A549 (cell line): Measurements from ENCODE around the gene SELENOW. TPM values are rescaled to one million over a fixed set of nuclear protein-coding genes. Genes with fewer than 3 reads are reported as not detected.

Experiments
- ATAC-seq, 2 experiments: fragments of 200-7000 bp in 1 of 2; fragments of >200 bp in 1 of 2; cut with Nextera tagmentation in 1 of 2; cut with Tn5 transposase in 1 of 2; 3 replicates each; pipeline versions ENCODE4 v1.8.0 to v1.9.1; 2018 to 2020; ENCODE audit warnings: mild to moderate bottlenecking in 1 of 2, moderate library complexity in 1 of 2
- CTCF ChIA-PET: fragments of 300-600 bp; sonication (Branson Sonifier 250); formaldehyde crosslinking; extraction: SDS; loops from one replicate; lab custom pipeline; 2021; ENCODE audit warnings: antibody characterized with exemption, inconsistent platforms; lab: Yijun Ruan, JAX
- POLR2A ChIA-PET: fragments of 350-600 bp; formaldehyde crosslinking; extraction: SDS; loops from one replicate; lab custom pipeline; 2021; ENCODE audit warnings: antibody characterized with exemption, inconsistent platforms; lab: Yijun Ruan, JAX
- DNase-seq, 2 experiments: peaks; one replicate each; pipeline versions ENCODE4 v3.0.0 to v3.0.0-alpha.2; 2011 to 2016; ENCODE audit warnings: low read depth in 1 of 2, low spot score in 1 of 2
- FAIRE-seq: peaks from 2 replicates; lab custom pipeline; 2011; peaks lifted over from hg19 to GRCh38; lab: Jason Lieb, UNC
- H3K27ac ChIP-seq, 2 experiments: fragments of >200 bp; sonication (Bioruptor Twin); formaldehyde crosslinking; 3 replicates each; pipeline ENCODE4 v1.5.1; 2016 to 2017
- H3K4me1 ChIP-seq: fragments of >200 bp; sonication (Bioruptor Twin); formaldehyde crosslinking; 3 replicates; pipeline ENCODE4 v1.6.1; 2016
- H3K4me2 ChIP-seq: fragments of >200 bp; sonication (Bioruptor Twin); formaldehyde crosslinking; 3 replicates; pipeline ENCODE4 v1.6.1; 2016
- H3K4me3 ChIP-seq: fragments of >200 bp; sonication (Bioruptor Twin); formaldehyde crosslinking; 3 replicates; pipeline ENCODE4 v1.5.1; 2016
- H3K9me3 ChIP-seq: fragments of >200 bp; sonication (Bioruptor Twin); formaldehyde crosslinking; 3 replicates; pipeline ENCODE4 v1.6.1; 2016
- ATOH8 ChIP-seq: fragments of 250-450 bp; sonication (Bioruptor Pico); IDR thresholded peaks from 2 replicates; pipeline ENCODE4 v1.5.0; 2020; ENCODE audit warnings: low read depth, mild to moderate bottlenecking, moderate library complexity
- BCL3 ChIP-seq: fragments of >200 bp; sonication (Bioruptor Twin); formaldehyde crosslinking; IDR thresholded peaks from 3 replicates; pipeline ENCODE4 v1.6.1; 2016
- CBX8 ChIP-seq: fragments of 200-600 bp; sonication (generic); IDR thresholded peaks from 2 replicates; pipeline ENCODE4 v1.6.1; 2016
- CEBPB ChIP-seq, 2 experiments: fragments of >200 bp in 1 of 2; sonication (Bioruptor Twin) in 1 of 2; formaldehyde crosslinking in 1 of 2; IDR thresholded peaks; 2 replicates each; pipeline ENCODE4 v1.6.1; 2012 to 2016
- CHD4 ChIP-seq: fragments of 200-600 bp; sonication (generic); IDR thresholded peaks from 2 replicates; pipeline ENCODE4 v1.6.1; 2016; ENCODE audit warnings: antibody characterized with exemption, mild to moderate bottlenecking, borderline replicate concordance
- EHF ChIP-seq: fragments of 250-450 bp; sonication (Bioruptor Pico); IDR thresholded peaks from 2 replicates; pipeline ENCODE4 v1.5.0; 2020; ENCODE audit warnings: mild to moderate bottlenecking
- FOXS1 ChIP-seq: fragments of 250-450 bp; sonication (Bioruptor Pico); IDR thresholded peaks from 2 replicates; pipeline ENCODE4 v1.5.0; 2020; ENCODE audit warnings: mild to moderate bottlenecking, moderate library complexity
- GATA3 ChIP-seq: IDR thresholded peaks from 2 replicates; pipeline ENCODE4 v1.6.1; 2012; ENCODE audit warnings: borderline replicate concordance
- HEYL ChIP-seq: fragments of 250-450 bp; sonication (Bioruptor Pico); IDR thresholded peaks from 2 replicates; pipeline ENCODE4 v1.8.0; 2021; ENCODE audit warnings: mild to moderate bottlenecking, moderate library complexity
- HOXB5 ChIP-seq: fragments of 250-450 bp; sonication (Bioruptor Pico); IDR thresholded peaks from 2 replicates; pipeline ENCODE4 v1.5.0; 2020; ENCODE audit warnings: mild to moderate bottlenecking, moderate library complexity
- KDM5A ChIP-seq: fragments of 200-600 bp; sonication (generic); IDR thresholded peaks from 2 replicates; pipeline ENCODE4 v1.6.1; 2016; ENCODE audit warnings: antibody characterized with exemption, mild to moderate bottlenecking
- MYC ChIP-seq: IDR thresholded peaks from 2 replicates; pipeline ENCODE4 v1.6.1; 2012; ENCODE audit warnings: mild to moderate bottlenecking, inconsistent platforms, low read length, improper control_type of control experiment, borderline replicate concordance
- NFE2L2 ChIP-seq: fragments of 150-350 bp; conservative IDR thresholded peaks from 2 replicates; pipeline ENCODE4 v1.6.1; 2014; ENCODE audit warnings: low read length
- NPAS2 ChIP-seq: fragments of 250-450 bp; sonication (Bioruptor Pico); IDR thresholded peaks from 2 replicates; pipeline ENCODE4 v1.8.0; 2022; ENCODE audit warnings: mild to moderate bottlenecking, moderate library complexity, borderline replicate concordance
- RAD21 ChIP-seq, 2 experiments: fragments of >200 bp in 1 of 2; sonication (Bioruptor Twin) in 1 of 2; formaldehyde crosslinking in 1 of 2; IDR thresholded peaks in 1 of 2; conservative IDR thresholded peaks in 1 of 2; 2 replicates in 1 of 2; 3 replicates in 1 of 2; pipeline ENCODE4 v1.6.1; 2012 to 2018; ENCODE audit warnings: inconsistent platforms in 1 of 2
- RCOR1 ChIP-seq: fragments of 150-350 bp; IDR thresholded peaks from 2 replicates; pipeline ENCODE4 v1.6.1; 2014; ENCODE audit warnings: antibody characterized with exemption, low read length, low read depth
- RNF2 ChIP-seq: fragments of 200-600 bp; sonication (generic); IDR thresholded peaks from 2 replicates; pipeline ENCODE4 v1.6.1; 2016; ENCODE audit warnings: low read depth, mild to moderate bottlenecking, antibody characterized with exemption, moderate library complexity, borderline replicate concordance
- TP53 ChIP-seq: fragments of 250-450 bp; sonication (Bioruptor Pico); IDR thresholded peaks from 2 replicates; pipeline ENCODE4 v1.5.0; 2021; ENCODE audit warnings: mild to moderate bottlenecking, moderate library complexity
- ZC3H11A ChIP-seq: fragments of 450-650 bp; IDR thresholded peaks from 2 replicates; pipeline ENCODE4 v1.6.1; 2014; ENCODE audit warnings: antibody characterized with exemption, mild to moderate bottlenecking
- ZNF302 ChIP-seq: fragments of 250-450 bp; sonication (Bioruptor Pico); IDR thresholded peaks from 2 replicates; pipeline ENCODE4 v1.9.0; 2021; ENCODE audit warnings: inconsistent platforms, mild to moderate bottlenecking, moderate library complexity
- ZSCAN20 ChIP-seq: fragments of 250-450 bp; sonication (Bioruptor Pico); IDR thresholded peaks from 2 replicates; pipeline ENCODE4 v1.8.0; 2022; ENCODE audit warnings: mild to moderate bottlenecking, moderate library complexity
- WGBS: methylation state at CpG from one replicate; pipeline ENCODE4 v1.1.6; 2017; ENCODE audit errors: missing lambda C conversion rate; 5-methylcytosine and 5-hydroxymethylcytosine counted together
- polyA plus RNA-seq, 4 experiments: library from polyadenylated mRNA; depleted of rRNA in 3 of 4; stranded (reverse); fragments of >200 nt; fragmentation: RNase III in 1 of 4; extraction: RNeasy Plus Mini Kit Qiagen cat#74134 plus additional on column Dnase treatment in 1 of 4; gene quantifications; 2 replicates in 3 of 4; 3 replicates in 1 of 4; pipeline ENCODE4 v1.2.3, GENCODE V29; 2011 to 2017
- TF ChIP-seq, protein P1 (sequence below): IDR thresholded peaks from 2 replicates; pipeline ENCODE4 v1.6.1; 2012; ENCODE audit warnings: low read depth, borderline replicate concordance
- TF ChIP-seq, protein P2 (sequence below): IDR thresholded peaks from 2 replicates; pipeline ENCODE4 v1.6.1; 2012
- TF ChIP-seq, protein P3 (sequence below): fragments of 450-650 bp; IDR thresholded peaks from 2 replicates; pipeline ENCODE4 v1.6.1; 2014; ENCODE audit warnings: antibody characterized with exemption

Gene SELENOW
- polyA plus RNA-seq, 2 of the 4 experiments (the other 2 are of a cell fraction) = 114 to 155 TPM

GRCh38 chr19:47730521-47730889, 48.0 kb upstream of the SELENOW start:
- TF ChIP-seq RNF2 = no peak
- 94% methylated on average over 8 of the region's 8 CpGs for WGBS
- DNase-seq = no peak
- POLR2A ChIA-PET = interaction anchor here (0.6 to 1.6 kb wide), 2 partner anchors 14 to 130 kb away, joined by 3 to 14 read pairs; partner anchors contain the start of gene NOP53
- Histone ChIP-seq H3K4me3 (peak overlapping the region; percentile 48; the same call in 2 of the 3 replicates), H3K9me3 (no peaks in the 10 kb centered on the region), H3K27ac (peak overlapping the region; percentile 83 to 94), H3K4me2 (peak overlapping the region; percentile 98), H3K4me1 (peaks cover 48% of the 10 kb centered on the region)
- CTCF ChIA-PET = interaction anchor here (1.3 to 42.0 kb wide), 4 partner anchors 10 to 294 kb away, joined by 4 to 1389 read pairs (median 14); partner anchors contain the start of gene EHD2
- no peak for ATAC-seq
- no peak for FAIRE-seq

DNA sequence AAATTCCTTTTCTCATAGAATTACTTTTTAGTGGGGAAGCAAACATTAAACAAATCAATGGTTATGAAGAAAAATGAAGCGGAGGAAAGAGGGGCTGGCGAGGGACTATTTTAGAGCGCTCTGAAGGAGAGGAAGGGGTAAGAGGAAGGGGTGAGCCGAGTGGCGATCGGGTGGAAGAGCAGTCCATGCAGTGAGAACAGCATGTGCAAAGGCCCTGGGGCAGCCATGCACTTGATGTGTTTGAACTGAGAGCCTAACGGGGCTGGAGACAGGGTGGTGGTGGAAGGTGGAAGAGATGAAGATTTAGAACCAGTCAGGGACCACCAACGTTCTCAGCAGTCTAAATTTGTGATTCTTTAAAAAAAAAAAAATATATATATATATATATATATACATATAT, 47.6 kb upstream of the SELENOW start:
- peak overlapping the region; percentile 83 to 94; a peak in 4 of 6 replicates for H3K27ac ChIP-seq
- DNase-seq = no peak
- TF ChIP-seq RAD21 (conservative IDR thresholded peaks at IDR 0.05 in 1 of 2, IDR thresholded peaks at IDR 0.05 in 1 of 2) = no peak
- TF ChIP-seq HOXB5 (CRISPR knock-in tag) = no peak
- TF ChIP-seq NFE2L2 = no peak
- TF ChIP-seq HEYL = no peak
- TF ChIP-seq, protein P1, sequence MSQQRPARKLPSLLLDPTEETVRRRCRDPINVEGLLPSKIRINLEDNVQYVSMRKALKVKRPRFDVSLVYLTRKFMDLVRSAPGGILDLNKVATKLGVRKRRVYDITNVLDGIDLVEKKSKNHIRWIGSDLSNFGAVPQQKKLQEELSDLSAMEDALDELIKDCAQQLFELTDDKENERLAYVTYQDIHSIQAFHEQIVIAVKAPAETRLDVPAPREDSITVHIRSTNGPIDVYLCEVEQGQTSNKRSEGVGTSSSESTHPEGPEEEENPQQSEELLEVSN = no peak
- TF ChIP-seq TP53 (CRISPR knock-in tag) = no peak
- TF ChIP-seq CEBPB (IDR thresholded peaks at IDR 0.05) = no peak
- TF ChIP-seq BCL3 = no peak
- TF ChIP-seq, protein P2, sequence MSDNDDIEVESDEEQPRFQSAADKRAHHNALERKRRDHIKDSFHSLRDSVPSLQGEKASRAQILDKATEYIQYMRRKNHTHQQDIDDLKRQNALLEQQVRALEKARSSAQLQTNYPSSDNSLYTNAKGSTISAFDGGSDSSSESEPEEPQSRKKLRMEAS = no peak
- no peak for TF ChIP-seq ZC3H11A
- TF ChIP-seq NPAS2 (CRISPR knock-in tag) = no peak
- TF ChIP-seq ZSCAN20 (CRISPR knock-in tag) = no peak
- TF ChIP-seq KDM5A = no peak
- no peak for TF ChIP-seq MYC
- no peak for TF ChIP-seq RCOR1
- no peak for TF ChIP-seq FOXS1
- TF ChIP-seq GATA3 = no peak
- no peak for TF ChIP-seq ZNF302 (CRISPR knock-in tag)
- no peak for TF ChIP-seq CBX8
- no peak for ATAC-seq
- POLR2A ChIA-PET = no interaction called here
- FAIRE-seq = no peak
- peaks cover 45% of the 10 kb centered on the region for H3K4me1 ChIP-seq
- CTCF ChIA-PET = interaction anchor here (0.6 to 42.0 kb wide), 3 partner anchors 22 to 891 kb away, joined by 4 to 1389 read pairs (median 4); partner anchors contain the start of gene EHD2
- no peak overlapping the region for H3K4me3 ChIP-seq
- no peak overlapping the region for H3K4me2 ChIP-seq
- H3K9me3 ChIP-seq = no peaks in the 10 kb centered on the region
- WGBS = 89% methylated on average over 8 of the region's 8 CpGs

DNA sequence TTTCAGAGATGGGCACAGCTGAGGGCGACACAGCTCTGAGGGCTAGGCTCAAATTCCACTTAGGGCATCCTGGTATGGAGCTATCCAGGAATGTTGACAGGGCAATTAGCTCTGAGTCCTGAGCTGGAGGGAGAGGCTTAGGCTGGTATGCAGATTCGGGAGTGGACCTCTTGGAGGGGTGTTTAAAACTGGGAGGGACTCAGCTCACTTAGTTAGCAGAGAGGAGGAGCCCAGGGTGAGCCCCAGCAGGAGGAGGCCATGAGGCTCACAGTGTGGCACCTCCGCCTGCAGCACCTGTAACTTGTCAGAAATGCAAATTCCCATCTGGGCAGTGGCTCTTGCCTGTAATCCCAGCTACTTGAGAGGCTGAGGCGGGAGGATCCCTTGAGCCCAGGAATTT, 43.4 kb upstream of the SELENOW start:
- ATAC-seq (peak in 1 of 2 experiments; percentile 9; a peak in 1 of 6 replicates), DNase-seq (no peak), FAIRE-seq (no peak)
- Histone ChIP-seq H3K4me2 (no peak overlapping the region), H3K9me3 (no peaks in the 10 kb centered on the region), H3K4me1 (peaks cover 7% of the 10 kb centered on the region), H3K4me3 (no peak overlapping the region), H3K27ac (0 out of 6 replicates have a peak overlapping the region, but pooled peaks of 1 of the 2 experiments have one; percentile 5)
- TF ChIP-seq, protein P3, sequence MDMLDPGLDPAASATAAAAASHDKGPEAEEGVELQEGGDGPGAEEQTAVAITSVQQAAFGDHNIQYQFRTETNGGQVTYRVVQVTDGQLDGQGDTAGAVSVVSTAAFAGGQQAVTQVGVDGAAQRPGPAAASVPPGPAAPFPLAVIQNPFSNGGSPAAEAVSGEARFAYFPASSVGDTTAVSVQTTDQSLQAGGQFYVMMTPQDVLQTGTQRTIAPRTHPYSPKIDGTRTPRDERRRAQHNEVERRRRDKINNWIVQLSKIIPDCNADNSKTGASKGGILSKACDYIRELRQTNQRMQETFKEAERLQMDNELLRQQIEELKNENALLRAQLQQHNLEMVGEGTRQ = no peak
- no peak for TF ChIP-seq CHD4
- TF ChIP-seq ATOH8 (CRISPR knock-in tag) = no peak
- TF ChIP-seq EHF (CRISPR knock-in tag) = no peak
- ChIA-PET CTCF (interaction anchor here (0.8 to 42.0 kb wide), 7 partner anchors 8 to 300 kb away, joined by 3 to 1389 read pairs (median 5); partner anchors contain the start of genes EHD2, KPTN and NOP53), POLR2A (interaction anchor here (0.8 to 0.9 kb wide), 2 partner anchors 11 to 16 kb away, joined by 3 read pairs; no protein-coding TSS in a partner anchor)
- 83% methylated on average over 4 of the region's 4 CpGs for WGBS
